Sigmoid colon (tissue), 4 donors: ENCODE results near the gene ENDOU.

Experiments used
- POLR2A ChIP-seq, 2 donors: fragments of 450-650 bp; IDR thresholded peaks; one replicate each; pipeline ENCODE4 v1.6.1; 2016; ENCODE audit warnings: antibody characterized with exemption in 2 of 2, mild to moderate bottlenecking in 2 of 2, moderate library complexity in 2 of 2
- POLR2AphosphoS5 ChIP-seq, 4 donors: sonication (generic); formaldehyde crosslinking; IDR thresholded peaks; one replicate each; pipeline ENCODE4 v1.6.1; 2017; ENCODE audit warnings: antibody characterized with exemption in 4 of 4
- TF ChIP-seq, protein P1 (sequence below), 4 experiments: fragments of 450-650 bp in 3 of 4; fragments of 200-600 bp in 1 of 4; IDR thresholded peaks; one replicate each; pipeline ENCODE4 v1.5.1; 2016 to 2019; ENCODE audit warnings: antibody characterized with exemption in 4 of 4, mild to moderate bottlenecking in 3 of 4, moderate library complexity in 2 of 4

DNA sequence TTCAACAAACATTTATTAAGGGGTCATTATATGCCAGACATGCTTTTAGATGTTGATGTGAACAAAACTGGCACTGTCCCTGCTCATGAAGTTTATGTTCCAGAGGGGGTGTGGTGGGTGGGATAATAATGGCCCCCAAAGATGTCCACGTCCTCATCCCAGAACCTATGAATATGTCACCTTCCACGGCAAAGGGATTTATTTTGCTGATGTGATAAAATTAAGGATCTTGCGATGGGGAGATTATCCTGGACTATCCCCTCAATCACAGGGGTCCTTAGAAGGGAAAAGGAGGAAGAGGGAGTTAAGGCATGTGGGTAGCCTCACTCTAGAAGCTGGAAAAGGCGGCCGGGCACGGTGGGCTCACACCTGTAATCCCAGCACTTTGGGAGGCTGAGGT, 46.0 kb upstream of the ENDOU start:
- TF ChIP-seq, protein P1, sequence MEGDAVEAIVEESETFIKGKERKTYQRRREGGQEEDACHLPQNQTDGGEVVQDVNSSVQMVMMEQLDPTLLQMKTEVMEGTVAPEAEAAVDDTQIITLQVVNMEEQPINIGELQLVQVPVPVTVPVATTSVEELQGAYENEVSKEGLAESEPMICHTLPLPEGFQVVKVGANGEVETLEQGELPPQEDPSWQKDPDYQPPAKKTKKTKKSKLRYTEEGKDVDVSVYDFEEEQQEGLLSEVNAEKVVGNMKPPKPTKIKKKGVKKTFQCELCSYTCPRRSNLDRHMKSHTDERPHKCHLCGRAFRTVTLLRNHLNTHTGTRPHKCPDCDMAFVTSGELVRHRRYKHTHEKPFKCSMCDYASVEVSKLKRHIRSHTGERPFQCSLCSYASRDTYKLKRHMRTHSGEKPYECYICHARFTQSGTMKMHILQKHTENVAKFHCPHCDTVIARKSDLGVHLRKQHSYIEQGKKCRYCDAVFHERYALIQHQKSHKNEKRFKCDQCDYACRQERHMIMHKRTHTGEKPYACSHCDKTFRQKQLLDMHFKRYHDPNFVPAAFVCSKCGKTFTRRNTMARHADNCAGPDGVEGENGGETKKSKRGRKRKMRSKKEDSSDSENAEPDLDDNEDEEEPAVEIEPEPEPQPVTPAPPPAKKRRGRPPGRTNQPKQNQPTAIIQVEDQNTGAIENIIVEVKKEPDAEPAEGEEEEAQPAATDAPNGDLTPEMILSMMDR (IDR thresholded peaks at IDR 0.05): no peak
- TF ChIP-seq POLR2AphosphoS5 (IDR thresholded peaks at IDR 0.05) (no peak), POLR2A (IDR thresholded peaks at IDR 0.05) (no peak)
